ENCODE results near the gene MATCAP1.

MATCAP1 gene

DNA sequence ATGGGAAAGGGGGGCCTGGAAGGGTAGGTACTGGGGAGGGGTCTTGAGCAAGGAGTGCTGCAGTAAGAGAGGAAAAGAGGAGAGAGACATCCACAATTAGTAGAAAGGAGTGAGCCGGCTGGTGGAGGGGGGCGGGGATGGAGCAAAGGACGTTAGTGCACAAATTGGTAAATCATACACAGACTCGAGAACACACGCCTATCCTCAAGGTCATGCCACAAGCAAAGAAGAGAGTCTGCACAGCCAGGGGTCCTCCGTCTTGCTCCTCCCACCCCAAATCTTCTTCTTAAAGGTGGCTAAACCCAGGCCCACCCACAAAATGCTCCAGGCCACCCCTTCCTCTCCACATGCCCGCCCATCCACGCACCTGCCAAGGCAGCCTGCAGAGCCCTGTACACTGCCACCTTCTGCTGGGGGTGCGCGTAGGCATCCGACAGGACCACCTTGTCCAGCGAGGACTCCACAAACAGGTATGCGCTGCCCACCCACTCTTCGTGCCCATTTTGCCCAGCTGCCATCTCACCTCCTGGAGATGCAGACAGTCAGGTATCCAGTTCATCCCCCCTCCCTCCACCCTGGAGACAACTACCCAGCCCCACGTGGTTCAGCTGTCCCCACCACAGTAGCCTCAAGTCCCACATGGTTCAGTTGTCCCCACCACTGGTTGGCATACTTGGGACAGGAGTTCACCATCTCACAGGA is 27.5 kb downstream of the MATCAP1 start:
- no peak for DNase-seq (ENCODE audit: low spot score)

DNA sequence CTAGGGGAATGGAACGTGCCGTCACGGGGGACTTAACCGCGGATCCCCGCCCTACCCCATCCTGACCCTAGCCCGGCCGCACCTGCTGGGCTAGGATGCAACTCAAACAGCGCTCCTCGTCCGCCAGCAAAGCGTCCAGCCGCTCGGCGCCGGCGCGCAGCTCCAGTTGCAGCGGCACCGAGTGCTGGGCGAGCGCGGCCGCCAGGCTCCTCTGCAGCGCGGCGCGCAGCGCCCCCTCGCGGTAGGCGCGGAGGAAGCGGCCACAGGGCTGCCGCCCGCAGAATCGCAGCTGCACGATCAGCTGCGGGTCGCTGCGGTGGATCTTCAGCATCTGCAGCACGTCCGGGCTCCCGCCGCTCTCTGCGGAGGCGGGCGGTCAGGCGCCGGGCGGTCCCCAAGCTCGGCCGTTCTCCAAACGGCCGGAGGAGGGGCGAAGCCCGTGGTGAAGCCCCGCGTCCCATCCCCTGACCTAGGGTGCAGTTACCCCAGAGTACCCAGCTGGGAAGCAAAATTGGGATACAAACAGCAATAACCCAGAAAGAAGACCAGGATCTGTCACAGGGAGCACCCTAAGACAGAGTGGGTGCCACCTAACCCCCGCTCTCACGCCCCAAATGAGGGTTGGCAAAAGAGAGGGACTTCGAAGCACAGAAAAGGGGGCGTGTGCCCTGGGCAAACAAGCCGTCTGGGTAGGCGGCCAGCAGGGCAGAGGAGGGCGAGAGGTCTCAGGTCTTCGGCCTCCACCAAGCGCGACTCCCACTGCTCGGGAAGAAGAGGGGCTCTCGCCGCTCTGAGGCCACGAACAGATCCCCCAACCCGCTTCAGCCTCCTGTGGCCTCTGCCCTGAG is 28.2 kb downstream of the MATCAP1 start:
- DNase-seq (ENCODE audit: low spot score): peak; percentile 54

DNA sequence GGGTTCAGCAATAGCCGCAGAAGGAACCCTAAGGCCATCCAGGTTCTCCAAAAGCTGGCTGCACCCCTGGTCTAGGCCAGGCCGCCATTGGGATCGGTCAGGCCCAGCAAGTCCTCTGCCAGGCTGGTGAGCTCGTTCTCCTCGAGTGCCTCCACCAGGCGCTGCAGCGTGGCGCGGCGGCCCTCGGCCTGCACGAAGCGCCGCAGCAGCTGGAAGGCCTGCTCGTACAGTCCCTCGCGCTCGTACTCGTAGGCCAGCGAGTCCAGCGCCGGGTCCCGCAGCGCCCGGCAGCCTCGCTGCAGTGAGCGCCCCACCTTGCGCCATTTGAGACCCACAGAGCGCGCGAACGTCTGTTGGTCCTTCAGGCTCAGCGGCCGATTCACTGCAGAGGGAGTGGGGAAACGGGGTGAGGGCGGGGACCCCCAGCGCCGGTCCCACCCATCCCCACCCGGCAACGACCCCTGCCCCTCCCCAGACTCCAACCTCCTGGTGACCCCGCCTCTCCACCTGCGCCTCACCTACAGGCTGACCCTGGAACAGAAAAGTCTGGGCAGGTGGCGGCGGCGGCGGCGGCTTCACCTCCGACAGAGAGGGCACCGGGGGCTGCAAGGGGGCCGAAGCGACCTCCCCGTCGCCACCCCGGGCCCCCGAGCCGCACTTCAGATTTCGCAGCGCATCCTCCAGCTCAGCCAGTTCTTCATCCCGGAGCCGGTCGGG is 29.0 kb downstream of the MATCAP1 start:
- no peak for DNase-seq (ENCODE audit: low spot score)

DNA sequence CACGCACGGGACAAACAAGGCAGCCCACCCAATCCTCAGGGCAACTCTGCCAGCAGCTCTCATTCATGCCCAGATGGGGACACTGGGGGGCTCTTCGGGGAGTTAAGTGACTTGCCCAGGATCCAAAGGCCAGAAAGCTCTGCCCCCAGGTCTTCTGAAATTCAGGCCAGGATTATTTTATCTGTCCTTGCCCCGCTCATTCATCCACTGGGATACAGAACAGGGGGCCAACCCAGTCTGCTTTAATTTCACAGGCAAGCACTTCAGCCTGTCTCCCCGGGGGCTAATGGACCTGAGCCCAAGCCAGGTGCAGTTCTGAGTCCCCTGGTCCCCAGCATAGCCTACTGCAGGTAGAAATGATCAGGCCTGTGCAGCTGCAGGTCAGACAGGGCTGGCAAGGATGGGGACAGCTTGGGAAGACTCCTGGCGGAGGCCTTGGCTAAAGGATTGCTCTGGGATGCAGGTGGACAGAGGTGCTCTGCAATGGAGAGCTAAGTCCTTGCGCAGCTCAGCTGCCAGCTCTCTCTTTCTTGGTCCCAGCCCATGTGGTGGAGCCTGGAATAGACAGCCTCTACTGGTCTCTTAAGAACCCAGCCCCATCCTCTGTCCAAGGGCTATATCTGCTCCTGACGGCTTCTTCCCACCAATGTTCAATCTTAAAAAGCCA is 32.2 kb downstream of the MATCAP1 start:
- DNase-seq (ENCODE audit: low spot score): no peak

DNA sequence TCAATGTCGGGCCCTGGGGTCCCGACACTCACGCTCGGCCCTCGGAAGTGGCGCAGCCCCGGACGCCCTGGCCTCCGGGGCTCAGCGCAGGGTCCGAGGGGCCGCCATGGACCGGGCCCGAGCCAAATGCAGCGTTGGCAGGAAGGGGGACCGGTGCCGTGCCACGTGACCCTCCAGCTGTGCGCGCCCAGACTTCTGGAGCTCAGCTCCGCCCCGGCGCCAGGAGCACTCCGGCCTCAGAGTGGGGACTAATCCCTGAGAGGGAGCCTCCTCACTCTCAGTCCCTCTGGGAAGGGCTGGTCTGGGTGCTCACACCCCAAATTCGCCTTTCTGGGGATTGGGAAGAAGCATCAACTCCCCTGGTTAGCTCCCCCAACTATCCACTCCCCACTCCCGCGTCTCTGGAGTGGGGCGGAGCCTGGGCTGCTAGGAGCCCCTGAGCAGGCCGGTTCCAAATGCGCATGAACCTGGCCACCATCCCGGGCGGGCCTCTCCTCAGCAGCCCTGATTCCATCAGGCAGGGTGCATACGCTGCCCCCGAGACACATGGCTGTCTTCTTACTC is 32.8 kb downstream of the MATCAP1 start, which contains the start of gene B3GNT9:
Gene B3GNT9, minus strand, starts transcription at position 166 of the 564 bp plus-strand sequence. CDS start 513 bp downstream, outside the sequence.
- DNase-seq (ENCODE audit: low spot score): no peak

DNA sequence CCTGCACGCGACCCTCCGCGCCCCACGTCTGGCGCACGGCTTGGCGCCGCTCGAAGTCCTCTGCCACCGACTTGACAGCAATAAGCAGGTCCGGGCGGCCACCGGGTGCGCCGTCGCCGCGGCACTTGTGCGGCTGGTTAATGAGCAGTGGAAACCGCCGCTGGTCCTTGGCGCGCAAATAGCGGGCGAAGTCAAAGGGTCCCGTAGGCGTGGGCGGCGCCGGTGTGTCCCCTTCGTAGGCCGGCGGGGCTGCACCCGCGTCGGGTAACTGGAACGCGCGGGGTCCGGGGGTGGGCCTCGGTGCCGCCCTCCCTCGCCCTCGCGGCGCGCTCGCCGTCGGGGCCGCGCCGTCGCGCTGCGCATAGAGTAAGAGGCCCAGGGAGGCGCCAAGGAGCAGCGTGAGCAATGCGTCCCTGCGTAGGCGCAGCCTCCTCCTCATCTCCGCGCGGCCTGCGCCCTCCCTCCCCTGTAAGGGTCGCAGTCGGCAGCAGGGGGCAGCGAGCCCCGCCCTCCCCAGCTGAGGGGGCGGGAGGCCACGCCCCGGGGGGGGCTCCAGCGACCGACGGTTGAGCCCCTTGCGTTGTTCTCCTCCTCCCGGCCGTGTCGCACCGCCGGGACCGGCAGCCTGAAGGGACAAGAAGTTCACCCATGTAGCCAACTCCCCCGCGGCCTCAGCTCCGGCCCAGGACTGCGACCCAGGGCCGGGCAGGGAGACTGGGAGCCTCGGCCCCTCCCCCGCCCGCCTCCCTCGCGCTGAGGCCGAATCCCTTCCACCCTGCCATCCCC is 33.5 kb downstream of the MATCAP1 start:
- DNase-seq (ENCODE audit: low spot score): no peak

DNA sequence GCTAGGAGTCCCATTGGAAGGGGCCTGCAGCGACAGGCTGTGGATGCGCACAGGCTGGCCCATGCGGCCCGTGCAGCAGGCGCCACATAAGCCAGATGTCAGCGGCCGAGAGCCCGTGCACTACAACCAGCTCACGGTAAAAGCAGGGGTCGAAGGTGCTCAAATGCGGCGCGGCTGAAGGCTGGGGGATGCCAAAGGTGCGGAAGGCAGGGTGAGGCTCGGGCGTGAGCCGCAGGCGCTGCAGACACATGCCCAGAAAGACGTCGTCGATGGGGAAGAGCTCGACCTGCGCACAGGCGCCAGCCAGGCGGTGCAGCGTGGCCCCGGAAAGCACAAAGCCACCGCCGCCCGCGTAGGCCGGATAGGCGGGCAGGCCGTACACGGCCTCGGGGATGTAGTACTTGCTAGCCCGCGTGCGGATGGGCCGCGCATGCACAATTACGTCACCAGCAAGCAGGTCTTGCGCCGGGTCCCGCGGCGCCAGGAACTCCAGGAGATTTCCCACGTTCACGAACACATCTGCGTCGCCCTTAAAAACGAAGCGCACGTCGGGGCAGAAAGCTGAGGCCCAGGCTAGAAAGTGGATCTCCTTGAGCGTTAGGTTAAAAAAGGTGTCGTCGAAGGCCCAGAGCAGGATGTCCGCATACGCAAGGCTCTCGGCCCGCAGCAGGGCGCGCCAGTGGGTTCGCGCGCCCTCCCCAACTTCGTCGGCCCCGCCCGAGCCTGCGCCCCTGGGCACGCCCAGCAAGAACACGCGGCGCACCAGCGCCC is 34.3 kb downstream of the MATCAP1 start:
- DNase-seq (ENCODE audit: low spot score): no peak

DNA sequence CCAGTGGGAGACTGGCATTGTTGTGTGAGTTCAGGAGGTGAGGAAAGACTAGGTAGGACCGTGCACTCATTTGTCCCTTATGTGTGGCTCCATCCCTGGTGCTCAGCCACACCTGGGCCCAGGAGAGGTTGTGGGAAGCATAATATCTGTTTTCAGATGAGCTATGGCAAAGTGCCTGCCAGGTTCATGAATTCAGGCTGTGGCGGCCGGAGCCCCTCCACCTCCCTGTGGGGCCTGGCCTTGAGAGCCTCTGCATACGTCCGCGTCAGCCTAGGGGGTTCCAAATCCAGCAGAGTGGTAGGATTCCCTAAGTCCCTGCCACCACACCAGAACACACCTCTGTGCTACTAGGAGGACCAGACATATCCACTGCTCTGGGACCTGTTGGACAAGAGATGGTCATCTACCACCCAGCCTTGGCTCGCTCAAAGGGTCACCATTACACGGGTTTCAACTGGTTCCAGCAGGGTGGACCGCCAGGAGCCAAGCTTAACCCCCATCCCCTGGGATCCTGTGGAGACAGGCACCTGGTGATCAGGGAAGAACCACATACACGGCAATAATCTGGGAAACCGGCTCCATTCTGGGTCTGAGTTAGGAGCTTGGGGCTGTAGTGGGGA is 35.0 kb downstream of the MATCAP1 start:
- no peak for DNase-seq (ENCODE audit: low spot score)

DNA sequence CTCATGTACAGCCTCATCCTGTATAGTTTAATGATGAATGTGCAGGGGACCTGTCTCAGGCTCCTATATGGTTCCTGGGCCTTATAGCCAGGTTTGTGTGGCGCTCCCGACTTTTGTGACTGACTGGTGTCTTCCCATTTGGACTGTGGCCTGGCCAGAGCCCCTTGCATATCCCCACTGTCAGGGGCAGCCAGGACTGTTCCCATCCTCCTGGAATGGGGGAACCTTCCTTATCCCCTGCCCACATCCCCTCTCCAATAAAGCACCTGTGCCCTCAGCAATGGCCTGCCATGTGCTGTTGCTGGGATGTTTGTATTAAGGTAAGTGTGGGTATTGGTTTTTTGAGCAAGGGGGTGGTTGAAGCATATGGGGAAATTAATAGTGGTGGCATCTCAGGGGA is 35.5 kb downstream of the MATCAP1 start:
- no peak for DNase-seq (ENCODE audit: low spot score)

DNA sequence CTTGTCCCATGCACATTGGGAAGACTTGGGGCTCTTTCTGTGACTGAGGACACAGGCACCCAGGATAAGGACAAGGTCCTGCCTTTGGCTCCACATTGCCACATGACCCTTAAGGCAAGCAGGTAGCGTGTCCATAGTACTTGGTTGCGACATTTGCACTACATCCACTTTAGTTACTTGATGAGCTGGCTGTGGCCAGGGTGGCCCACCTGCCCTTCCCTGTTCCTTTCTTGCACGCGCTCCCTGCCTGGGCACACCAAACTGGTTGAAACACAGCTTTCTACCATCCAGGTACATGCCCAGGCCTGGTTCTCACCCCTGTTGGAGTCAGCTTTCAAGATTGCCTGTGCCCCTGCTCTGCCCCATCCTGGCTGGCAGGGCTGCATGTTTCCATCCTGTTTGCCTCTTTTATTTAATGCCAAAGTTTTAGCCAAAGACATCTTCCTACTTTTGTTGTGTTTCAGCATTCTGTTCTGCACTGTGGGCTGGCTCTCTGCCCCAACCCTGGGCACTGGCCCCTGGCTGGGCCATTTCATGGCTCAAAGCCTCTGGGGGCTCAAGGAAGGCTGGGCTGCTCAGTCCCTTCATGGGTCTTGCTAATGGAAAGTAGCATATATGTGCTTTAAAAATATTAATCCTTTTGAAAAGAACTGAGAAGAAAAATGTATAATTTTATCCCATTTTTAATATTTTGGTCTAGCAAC is 36.2 kb downstream of the MATCAP1 start:
- DNase-seq (ENCODE audit: low spot score): no peak

DNA sequence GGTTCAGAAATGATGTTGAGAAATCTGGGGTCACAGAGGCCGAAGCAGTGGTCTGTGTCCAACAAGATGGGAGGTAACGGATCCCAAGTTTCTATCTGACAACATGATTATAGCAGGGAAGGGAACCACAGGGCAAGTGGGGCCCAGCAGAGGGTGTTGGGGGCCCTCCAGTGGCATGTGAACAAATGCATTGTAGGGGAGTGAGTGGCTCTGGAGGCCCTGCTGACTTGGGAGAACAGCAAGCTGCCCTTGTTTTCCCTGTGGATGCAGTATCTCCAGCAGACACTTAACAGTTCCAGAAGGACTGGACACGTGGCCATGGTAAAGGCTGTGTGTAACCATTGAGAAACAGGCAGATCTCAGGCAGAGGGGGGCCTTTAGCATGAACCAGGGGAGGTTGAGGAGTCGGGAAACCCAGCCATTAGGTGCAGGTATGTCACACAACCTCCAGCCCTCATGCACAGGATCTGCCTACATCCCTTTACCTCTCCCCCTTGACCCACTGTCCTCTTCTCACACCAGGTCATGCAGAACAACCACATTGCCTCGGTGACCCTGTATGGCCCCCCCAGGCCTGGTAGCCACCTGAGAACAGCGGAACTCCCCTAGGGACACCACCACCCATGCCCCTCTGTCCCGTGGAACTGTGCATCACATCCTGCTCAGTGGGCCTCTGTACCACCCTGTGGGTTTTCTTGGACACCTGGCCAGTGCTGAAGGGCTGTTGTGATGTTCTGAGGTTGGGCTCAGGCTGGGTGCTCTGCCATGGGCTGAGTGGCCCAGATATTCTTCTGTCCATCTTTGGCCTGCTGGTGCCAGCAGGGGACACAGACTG is 37.0 kb downstream of the MATCAP1 start:
- peak; percentile 71 for DNase-seq (ENCODE audit: low spot score)

DNA sequence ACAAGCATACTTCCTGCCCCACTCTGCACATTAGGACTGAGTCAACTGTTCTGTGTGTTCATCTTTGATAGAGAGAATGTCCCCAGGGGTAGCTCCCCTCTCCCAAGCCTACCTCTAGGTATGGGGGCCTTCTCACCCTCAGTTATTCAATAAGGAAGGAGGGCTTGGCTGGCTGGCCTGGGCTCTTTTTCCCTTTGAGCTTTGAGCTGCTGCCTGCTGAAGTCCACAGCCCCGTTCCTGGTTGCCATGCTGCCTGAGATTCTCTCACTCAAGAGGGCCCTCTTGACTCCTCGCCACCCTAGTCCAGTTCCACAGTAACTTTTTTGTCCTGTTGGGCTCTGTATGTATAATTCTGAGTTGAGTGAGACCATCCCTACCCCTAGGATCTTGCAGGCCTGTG is 38.0 kb downstream of the MATCAP1 start:
- DNase-seq (ENCODE audit: low spot score): no peak

DNA sequence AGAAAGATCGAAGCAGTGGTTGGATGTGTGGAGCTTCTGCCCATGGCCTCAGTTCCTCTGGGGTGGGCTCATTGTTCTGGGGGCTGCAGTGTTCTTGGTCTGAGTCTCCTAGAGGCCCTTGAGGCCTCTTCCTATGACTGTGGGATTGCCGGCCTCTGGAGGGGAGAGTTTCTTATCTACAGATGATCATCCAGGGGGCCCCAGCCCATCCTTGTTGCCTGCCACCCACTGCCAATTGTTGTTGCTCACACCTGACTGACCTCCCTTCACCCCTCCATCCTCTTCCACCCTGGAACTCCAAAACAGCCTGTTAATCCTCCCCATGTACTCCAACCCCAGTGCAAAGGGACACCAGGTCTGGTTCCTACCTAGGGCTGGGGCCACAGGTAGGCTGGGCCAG is 38.8 kb downstream of the MATCAP1 start:
- no peak for DNase-seq (ENCODE audit: low spot score)

DNA sequence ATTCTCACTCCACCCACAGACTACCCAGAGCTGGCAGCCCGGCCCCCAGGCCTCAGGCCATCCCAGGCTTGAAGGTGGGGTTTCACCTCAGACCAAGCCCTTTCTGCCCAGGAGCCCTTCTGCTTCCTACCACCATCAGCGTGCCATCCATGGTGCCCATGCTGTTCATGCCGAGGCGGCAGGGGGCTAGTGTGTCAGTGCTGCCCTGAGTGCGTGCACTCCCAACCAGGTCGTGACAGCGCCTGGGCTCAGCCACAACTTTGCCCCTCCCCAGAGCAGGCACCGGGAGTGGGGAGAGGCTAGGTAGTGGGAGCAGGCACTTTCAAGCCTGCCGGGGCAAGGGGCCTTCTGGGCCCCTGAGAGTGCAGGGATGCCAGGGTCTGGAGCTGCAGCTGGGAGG is 41.4 kb downstream of the MATCAP1 start:
- DNase-seq (ENCODE audit: low spot score): no peak

DNA sequence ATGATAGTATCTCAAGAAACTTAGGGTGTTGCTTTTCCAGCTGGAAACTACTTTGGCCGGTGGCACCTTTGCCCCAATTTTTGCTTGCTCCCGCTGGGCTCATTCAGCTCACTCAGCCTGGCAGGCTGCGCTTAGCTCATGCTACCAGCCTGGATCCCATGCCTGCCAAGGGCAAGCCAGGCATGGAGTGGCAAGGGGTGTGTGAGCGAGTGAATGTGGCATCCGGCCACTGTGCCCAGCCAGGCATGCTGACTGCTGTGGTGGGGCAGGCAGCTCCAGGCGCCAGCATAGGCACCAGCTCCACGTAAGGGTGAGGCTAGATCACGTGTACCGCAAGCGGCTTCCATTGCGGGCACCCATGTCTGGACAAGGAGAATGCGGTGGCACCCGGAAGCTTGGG is 42.4 kb downstream of the MATCAP1 start:
- no peak for DNase-seq (ENCODE audit: low spot score)

DNA sequence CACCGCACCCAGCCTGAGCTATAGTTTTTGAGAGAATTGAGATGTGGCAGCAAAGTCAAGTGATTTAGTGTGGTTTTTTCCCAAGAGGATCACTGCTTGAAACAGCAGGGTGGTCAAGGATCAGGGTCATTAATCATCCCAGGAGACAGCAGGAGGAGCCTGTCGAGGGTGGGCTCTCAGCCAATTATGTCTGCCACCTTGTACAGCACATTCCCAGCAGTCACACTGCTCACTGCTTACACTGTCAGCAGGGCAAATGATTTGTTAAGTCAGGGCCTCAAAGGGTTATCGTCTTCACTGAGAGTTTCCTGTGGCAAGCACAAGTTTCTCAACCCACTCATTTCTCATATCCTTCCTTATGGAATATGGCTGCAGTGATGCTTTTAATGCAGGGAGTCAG is 46.2 kb downstream of the MATCAP1 start:
- DNase-seq (ENCODE audit: low spot score): no peak

DNA sequence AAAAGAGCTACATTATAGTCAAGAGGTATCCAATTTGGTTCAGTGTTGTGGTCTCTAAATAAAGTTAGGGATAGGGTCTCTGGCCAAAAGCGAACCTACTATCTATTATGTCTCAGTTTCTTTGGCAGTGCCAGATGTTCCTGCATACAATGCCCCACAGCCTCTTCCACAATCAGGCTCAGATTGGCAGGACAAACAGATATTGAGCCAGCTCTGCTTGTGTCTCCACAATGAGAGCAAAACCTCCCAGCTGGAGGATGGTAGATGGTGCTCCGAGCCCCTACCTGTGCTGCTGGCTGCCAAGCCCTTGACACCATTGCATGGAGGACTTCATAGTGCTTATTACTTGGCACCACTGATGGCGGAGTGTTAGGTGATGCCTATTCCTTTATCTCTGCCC is 54.3 kb downstream of the MATCAP1 start:
- DNase-seq (ENCODE audit: low spot score): peak; percentile 90

DNA sequence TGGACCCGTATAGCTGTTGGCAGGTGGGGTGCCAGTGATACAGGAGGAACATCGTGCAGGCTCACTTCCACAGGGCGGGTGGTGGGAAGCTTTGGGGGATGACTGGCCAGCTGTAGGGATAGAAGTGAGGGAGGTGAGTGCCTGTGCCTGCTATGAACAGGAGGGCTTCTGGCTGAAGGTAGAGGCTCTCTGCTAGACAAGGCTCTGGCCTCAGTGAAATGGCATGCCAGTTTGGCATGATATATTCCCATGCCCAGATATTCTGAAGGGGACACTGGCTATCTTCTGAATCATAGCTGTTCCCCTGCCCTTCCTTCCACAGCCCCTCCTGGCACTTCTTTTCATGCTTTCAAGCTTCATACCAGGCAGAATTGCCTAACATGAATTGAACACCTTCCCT is 54.9 kb downstream of the MATCAP1 start:
- no peak for DNase-seq (ENCODE audit: low spot score)

All from pons (tissue), 1 donor.